Dedifferentiated amniotic fluid mesenchymal stem cell (primary cell): ENCODE data around the gene HORMAD2.

Source experiments
- DNase-seq: peaks from one replicate; pipeline ENCODE4 v3.0.0-alpha.2; 2016; ENCODE audit errors: extremely low spot score

Gene HORMAD2, protein sequence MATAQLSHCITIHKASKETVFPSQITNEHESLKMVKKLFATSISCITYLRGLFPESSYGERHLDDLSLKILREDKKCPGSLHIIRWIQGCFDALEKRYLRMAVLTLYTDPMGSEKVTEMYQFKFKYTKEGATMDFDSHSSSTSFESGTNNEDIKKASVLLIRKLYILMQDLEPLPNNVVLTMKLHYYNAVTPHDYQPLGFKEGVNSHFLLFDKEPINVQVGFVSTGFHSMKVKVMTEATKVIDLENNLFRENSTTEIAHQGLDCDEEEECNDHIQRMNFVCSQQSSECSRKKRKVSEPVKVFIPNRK

DNA sequence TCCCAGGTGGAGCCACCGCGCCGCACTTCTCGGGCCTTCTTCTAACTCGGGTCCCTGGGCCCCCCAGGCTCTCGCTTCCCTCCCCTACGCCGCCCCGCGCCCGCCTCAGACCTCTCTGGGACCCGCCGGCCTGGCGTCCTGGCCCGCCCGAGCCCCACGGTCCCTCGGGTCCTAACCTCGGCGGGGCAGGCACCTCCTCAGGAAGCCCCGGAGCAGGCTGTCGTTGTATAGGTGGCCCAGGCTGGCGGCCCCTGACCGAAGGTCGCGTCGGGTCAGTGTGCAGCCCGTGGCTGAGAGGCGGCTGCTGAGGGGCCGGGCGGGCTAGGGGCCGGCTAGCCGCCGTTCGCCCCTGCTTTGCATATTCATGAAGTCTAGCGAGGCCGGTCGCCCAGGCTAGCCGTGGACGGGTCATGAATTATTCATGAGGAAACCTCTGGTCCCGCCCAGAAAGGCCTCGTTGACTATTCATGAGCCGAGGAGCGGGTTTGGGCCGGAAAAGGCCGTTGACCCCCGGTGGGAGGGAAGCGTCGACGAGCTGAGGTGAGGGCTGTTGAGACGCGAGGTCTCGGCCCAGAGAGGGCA lies at the start of gene HORMAD2:
Gene HORMAD2, plus strand, starts transcription at position 513 of the 582 bp plus-strand sequence. CDS start 13,489 bp downstream, outside the sequence.
- no peak for DNase-seq

GRCh38 chr22:30031328-30031727 lies 48.9 kb upstream of the HORMAD2 start:
- no peak for DNase-seq

DNA sequence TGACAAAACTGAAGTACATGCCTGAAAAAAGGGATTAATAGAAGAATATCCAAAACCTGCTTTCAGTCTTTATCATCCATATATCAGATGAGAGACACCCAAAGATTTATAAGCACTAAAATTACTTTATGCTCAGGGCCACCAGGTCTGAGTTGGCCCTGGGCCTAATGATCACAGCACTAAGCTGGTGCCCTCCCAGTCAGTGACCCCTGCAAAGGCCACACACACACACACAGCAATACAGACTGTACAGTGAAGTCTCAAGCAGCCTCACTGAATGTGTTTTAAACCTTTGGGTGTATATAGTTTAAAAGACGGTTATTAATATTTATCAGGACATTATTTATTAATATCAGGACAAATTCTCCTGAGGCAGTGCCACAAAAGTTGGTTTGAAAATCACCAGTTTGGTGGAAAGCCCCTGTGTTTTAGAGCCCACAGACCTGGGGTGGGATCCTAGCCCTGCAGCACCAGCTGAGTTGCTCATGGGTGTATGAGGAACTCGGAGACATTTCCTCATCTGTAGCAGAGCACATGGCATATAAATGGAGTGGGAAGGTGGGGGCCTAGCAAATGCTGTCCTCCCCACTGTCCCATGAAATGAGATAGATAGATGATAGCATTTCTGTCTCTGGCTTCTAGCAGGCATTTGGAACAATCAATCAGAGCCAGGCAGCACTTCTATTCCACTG lies 48.4 kb upstream of the HORMAD2 start:
- no peak for DNase-seq

- DNase-seq, result no peak
These were observed 47.1 kb upstream of the HORMAD2 start for GRCh38 chr22:30033137-30033536.

- DNase-seq, result no peak
These were observed 46.4 kb upstream of the HORMAD2 start for GRCh38 chr22:30033901-30034300.

DNA sequence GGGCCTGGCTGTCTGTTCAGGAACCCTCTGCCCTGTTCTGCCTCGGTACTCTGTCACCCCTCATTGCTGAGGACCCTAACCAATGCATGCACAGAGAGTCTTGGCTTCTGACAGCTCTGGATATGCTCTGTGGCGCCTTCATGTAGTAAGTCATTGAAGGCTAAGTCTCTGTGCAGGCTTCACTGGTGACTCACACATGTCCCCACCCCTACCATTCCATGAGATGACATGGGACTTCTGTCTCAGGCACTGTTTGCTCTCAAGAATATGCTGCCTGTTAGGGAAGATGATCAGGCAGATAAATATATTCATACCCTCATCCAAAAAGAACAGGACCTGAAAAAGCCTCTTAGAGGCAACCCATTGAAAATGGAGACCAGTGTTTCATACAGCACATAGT lies 43.6 kb upstream of the HORMAD2 start:
- no peak for DNase-seq

DNA sequence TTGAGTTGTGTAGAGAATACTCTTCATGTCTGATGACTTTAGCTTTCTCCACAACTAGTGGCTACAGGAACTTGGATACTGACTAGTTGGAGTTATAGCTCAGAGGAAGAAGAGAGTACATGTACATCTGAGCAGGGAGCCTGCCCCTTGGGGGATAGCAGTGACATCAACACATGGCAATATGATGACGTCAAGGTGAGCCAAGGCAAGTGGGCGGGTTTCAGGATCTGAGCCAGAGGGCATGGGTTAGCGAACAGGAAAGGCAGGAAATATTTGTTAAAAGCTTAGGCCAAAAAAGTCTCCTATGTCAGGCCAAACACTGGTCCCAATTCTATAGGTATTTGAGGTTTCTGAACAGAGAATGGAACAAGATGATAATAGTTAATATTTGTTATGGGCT lies 42.0 kb upstream of the HORMAD2 start:
- no peak for DNase-seq

DNA sequence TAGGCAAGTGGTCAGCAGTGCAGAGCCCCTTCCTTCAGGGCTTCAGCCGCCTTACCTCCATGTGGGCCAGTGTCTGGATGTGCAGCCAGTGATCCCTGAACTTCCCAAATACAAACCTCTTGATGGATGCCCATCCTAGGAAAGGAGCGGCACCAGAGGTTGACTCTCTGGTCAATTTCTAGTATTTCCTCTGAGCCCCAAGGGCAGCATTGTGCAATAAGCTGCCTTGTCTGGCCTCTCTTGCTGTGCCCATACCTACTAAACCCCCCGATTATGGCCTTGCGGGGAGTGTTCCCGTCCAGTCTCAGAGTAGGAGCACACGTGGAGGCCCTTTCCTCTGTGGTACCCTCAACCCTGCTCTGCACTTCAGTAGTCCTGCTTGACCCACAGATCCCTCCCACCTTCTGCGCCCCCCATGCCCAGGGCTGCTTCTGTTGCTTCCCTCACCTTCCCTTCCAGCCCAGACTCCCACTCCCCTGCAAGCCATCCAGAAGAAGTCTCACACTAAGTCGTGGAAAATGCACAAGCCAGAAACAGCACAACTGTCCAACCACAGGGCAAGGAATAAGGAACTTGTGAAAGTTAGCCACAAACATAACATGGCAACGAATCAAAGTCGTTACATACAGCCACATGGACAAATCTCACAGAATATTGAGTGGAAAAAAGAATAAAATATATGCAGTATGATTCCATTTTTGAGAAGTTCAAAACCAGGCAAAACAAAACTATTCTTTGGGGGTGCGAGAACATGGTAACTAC lies 39.6 kb upstream of the HORMAD2 start:
- no peak for DNase-seq

DNA sequence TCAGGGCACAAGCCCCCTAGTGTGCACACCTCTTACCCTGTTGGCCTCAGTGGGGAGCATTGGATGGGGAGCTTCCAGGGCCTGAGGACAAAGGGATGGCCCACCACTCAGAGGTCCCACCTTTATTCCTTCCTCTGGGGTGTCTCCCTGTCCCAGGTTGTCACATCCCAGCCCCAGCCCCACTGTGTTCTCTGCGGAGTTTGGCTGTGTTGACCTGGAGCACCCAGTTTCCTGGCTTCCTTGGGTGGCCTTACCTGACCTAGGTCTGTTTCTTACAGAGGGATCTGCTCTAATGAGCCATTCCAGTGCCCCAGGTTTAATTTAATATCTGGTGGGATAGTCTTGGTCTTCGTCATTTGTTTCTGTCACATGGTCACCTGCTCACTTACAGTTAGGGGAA lies 38.8 kb upstream of the HORMAD2 start:
- DNase-seq, result no peak

DNA sequence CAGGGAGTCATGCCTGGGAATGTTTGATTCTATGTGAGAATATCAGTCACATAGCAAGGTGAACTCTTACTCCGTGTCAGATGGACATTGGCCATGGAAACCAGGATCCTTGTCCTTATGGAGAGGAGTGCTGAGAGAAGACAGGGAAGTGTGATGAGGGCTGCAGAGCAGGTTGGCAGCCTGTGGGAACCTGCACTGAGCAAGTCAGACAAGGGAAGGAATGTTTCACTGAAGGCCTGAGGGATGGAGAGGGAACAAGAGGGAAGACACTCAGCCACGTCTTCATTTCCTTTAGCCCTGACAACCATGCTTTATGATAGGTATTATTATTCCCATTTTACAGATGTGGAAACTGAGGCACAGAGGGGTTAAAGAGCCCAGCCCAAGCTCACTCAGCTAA lies 38.4 kb upstream of the HORMAD2 start:
- no peak for DNase-seq

- no peak for DNase-seq
These were observed 37.1 kb upstream of the HORMAD2 start for GRCh38 chr22:30043161-30043560.

DNA sequence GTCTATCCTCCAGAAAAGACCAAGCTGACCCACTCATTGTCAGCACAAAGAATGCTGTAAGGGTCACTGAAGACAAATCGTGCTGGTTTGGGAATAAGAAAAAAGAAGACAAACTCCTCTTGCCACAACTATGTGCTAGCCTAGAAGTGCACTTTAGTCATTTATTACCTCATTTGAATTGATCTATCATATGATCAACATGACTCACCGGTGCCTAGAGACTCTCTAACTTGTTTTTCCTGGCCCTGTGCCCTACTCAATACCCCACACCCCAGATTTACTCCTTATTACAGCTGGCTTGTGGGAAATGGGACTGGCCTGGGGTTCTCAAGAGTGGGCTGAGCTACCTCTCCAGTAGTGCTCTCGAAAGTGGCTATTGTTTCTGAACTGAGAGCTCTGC lies 35.9 kb upstream of the HORMAD2 start:
- peak; percentile 63 for DNase-seq

GRCh38 chr22:30044881-30045493 lies 35.3 kb upstream of the HORMAD2 start:
- DNase-seq, result no peak

DNA sequence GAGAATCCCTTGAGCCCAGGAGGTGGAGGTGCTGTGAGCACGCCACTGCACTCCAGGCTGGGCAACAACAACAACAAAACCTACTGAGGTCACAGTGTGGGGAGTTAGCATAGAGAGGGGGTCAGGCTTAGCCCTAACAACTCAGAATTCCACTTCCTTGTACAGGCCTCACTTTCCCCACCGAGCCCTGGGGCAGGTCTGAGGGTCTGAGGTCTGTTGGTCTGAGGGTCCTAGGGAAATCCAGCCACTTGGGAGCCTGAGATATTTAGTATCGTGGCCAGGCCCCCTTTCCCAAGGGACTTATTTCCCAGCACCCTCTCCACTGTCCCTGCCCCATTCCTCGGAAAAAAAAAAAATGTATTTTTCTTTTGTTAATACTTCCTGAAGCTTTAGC lies 34.8 kb upstream of the HORMAD2 start:
- DNase-seq, result no peak

- no peak for DNase-seq
These were observed 34.2 kb upstream of the HORMAD2 start for GRCh38 chr22:30045901-30046715.

GRCh38 chr22:30046716-30047363 lies 33.4 kb upstream of the HORMAD2 start:
- no peak for DNase-seq

- DNase-seq, result no peak
These were observed 32.9 kb upstream of the HORMAD2 start for GRCh38 chr22:30047364-30047738.

DNA sequence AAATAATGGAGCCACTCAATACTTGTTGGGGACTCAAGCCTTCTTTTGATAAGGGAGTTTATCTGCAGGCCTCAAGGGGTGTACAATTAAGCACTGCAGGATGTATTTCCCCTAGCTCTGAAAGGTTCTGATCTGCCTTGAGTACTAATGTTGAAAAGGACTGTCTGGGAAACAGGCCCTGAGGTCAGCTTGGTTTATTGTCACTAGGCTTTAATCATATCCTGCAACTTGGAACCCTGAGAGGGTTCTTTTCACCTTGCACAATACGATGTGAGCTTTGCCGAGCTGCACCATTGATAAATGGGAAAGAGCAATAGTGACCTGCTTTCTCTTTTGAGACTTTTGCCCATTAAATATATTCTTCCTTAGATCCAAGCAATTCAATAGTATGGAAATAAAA lies 31.6 kb upstream of the HORMAD2 start:
- DNase-seq, result no peak

DNA sequence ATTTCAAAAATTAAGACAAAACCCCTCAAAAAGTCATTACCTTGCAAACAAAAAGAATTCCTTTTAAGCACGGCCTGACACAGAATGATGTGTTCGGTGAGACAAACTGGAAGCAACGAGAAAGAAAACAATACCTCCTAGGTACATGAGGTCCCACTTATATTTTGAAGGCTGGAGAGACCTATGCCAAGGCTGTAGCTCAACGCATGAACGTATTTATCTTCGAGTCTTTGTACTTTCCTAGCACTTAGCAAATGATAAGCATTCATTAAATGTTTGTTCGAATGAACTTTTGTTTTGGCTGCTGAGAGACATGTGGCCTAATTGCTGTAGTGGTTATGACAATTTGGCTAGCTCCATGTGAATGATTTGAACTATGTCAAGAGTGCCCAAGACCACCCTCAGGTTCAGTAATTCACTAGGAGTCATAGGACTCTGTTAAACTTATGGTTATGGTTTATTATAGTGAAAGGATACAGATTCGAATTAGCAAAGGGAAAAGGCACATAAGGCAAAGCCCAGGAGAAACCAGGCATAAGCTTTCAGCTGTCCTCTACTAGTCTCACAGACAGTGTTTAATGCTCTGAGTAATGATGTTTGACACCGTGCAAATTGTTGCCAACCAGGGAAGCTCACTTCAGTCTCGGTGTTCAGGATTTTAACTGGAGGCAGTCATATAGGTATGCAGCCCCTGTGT lies 26.0 kb upstream of the HORMAD2 start:
- no peak for DNase-seq

DNA sequence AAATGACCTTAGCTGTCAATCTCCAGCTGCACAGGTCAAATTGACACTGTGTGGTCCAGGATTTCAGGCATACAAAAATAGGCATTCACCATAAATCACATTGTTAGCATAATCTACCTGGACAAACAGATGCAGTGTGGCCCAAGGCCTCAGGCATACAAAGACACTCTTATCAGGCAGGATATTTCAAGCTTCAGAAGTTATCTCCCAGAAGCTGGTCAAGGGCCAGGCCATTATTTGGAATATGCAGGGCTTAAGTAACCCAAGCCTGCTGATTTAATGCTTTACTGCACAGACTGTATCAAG lies 25.5 kb upstream of the HORMAD2 start:
- DNase-seq, result no peak
